SJSA1 (cell line): ENCODE results near the gene SLC12A8. TPM values are rescaled to one million over a fixed set of nuclear protein-coding genes. Genes with fewer than 3 reads are reported as not detected.

Source experiments
- DNase-seq, 2 experiments: peaks; one replicate each; pipeline ENCODE4 v3.0.0-alpha.2; 2015 to 2020; ENCODE audit warnings: low spot score in 2 of 2, low read depth in 1 of 2
- H3K27ac ChIP-seq: fragments of 250-450 bp; sonication (Bioruptor Pico); 2 replicates; pipeline ENCODE4 v1.5.1; 2020; ENCODE audit warnings: mild to moderate bottlenecking, moderate library complexity
- H3K27me3 ChIP-seq: fragments of 250-450 bp; sonication (Bioruptor Pico); replicated peaks from 2 replicates; pipeline ENCODE4 v1.5.1; 2020; ENCODE audit warnings: mild to moderate bottlenecking, moderate library complexity
- H3K36me3 ChIP-seq: fragments of 250-450 bp; sonication (Bioruptor Pico); 2 replicates; pipeline ENCODE4 v1.5.1; 2020; ENCODE audit warnings: mild to moderate bottlenecking
- H3K4me1 ChIP-seq: fragments of 250-450 bp; sonication (Bioruptor Pico); replicated peaks from 2 replicates; pipeline ENCODE4 v1.6.1; 2021; ENCODE audit warnings: mild to moderate bottlenecking
- H3K4me3 ChIP-seq: fragments of 250-450 bp; sonication (Bioruptor Pico); 2 replicates; pipeline ENCODE4 v1.5.1; 2020; ENCODE audit warnings: mild to moderate bottlenecking
- H3K9me3 ChIP-seq: fragments of 250-450 bp; sonication (Bioruptor Pico); replicated peaks from 2 replicates; pipeline ENCODE4 v1.5.1; 2020; ENCODE audit warnings: mild to moderate bottlenecking
- total RNA-seq: library from RNA; depleted of rRNA; stranded (reverse); fragments of >200 nt; shearing (Covaris generic); gene quantifications from 2 replicates; pipeline ENCODE4 v1.2.3, GENCODE V29; 2014; rRNA removed

The SLC12A8 gene
- total RNA-seq, 1 experiment from 2014 or later: 6.3 TPM

DNA sequence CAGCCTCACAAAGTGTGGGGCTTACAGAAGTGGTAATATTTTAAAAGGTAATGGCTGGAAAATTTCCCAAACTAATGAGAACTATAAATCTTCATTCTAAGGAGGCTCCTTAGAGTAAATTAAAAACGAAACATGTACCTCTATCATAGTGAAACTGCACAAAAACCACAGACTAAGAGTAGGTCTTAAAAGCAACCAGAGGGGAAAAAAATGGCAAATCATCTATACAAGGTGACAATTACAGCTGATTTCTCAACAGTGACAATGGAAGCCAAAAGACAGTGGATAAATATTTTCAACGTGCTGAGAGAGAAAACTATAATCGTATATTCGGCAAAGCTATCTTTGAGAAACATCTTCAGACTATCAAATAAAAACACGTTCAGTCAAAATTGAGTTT lies 177.3 kb downstream of the SLC12A8 start:
- peaks cover 6% of the 10 kb centered on the region for H3K36me3 ChIP-seq
- no peak overlapping the region for H3K4me3 ChIP-seq
- H3K27me3 ChIP-seq: no peaks in the 10 kb centered on the region
- no peak for DNase-seq
- H3K4me1 ChIP-seq: peaks cover 7% of the 10 kb centered on the region
- peaks cover 4% of the 10 kb centered on the region; the same call in 1 of the 2 replicates for H3K9me3 ChIP-seq
- H3K27ac ChIP-seq: no peak overlapping the region

DNA sequence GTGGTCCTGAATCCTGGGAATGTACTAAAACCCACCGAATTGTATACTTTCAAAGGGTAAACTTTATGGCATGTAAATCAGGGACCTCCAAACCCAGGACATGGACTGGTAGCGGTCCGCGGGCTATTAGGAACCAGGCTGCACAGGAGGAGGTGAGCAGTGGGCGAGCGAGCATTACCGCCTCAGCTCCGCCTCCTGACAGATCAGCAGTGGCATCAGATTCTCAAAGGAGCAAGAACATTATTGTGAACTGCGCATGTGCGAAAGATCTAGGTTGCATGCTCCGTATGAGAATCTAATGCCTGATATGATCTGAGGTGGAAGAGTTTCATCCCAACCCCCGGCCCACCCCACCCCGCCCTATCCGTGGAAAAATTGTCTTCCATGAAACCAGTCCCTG lies 178.9 kb downstream of the SLC12A8 start:
- Histone ChIP-seq H3K4me1 (peaks cover 13% of the 10 kb centered on the region), H3K4me3 (no peak overlapping the region), H3K9me3 (peaks cover 4% of the 10 kb centered on the region; the same call in 1 of the 2 replicates), H3K36me3 (peaks cover 13% of the 10 kb centered on the region), H3K27ac (no peak overlapping the region), H3K27me3 (no peaks in the 10 kb centered on the region)
- DNase-seq: no peak

DNA sequence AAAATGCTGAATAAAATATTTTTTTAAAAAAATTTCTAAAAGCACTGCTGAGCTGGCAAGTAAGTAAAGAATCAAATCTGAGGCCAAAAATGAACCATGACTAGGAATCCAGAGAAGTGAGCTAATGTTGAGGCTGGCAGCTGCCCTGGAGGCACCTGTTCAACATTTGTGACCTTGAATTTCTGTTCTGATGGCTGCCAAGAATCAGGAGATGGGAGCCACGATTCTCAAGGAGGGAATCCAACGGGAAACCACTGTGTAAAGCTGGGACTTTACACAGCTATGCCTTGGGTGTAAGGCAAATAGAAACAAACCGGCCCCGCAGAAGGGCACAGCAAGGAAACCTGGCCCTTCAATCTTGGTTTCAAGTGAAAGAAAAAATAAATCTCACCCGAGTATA lies 179.4 kb downstream of the SLC12A8 start:
- Histone ChIP-seq H3K27ac (no peak overlapping the region), H3K4me3 (no peak overlapping the region), H3K9me3 (peaks cover 4% of the 10 kb centered on the region; the same call in 1 of the 2 replicates), H3K36me3 (peaks cover 18% of the 10 kb centered on the region), H3K4me1 (peaks cover 16% of the 10 kb centered on the region), H3K27me3 (no peaks in the 10 kb centered on the region)
- DNase-seq: no peak

DNA sequence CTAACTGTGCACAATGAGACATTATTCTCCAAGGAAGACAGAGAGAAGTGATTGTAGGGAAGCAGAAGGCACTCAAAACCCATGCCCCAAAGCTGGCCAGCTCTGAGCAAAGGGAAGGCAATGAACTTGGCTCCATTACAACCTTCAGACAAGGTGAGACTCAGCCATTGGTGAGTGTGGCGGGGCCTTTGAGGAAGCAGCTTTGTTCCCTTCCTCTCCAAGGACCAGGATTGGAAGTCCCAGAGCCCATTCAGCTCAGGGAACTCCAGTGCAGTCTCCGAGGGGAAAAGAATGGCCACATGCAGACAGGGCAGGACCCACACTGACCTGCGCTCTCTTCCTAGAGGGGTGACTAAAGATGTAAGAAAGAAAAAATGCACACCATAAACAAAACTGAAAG lies 179.9 kb downstream of the SLC12A8 start:
- DNase-seq: no peak
- Histone ChIP-seq H3K27ac (no peak overlapping the region), H3K27me3 (no peaks in the 10 kb centered on the region)

More for the DNA sequence above, 179.9 kb downstream of the SLC12A8 start:
- H3K4me1 ChIP-seq: peaks cover 16% of the 10 kb centered on the region
- peaks cover 4% of the 10 kb centered on the region; the same call in 1 of the 2 replicates for H3K9me3 ChIP-seq
- H3K4me3 ChIP-seq: no peak overlapping the region
- peaks cover 23% of the 10 kb centered on the region for H3K36me3 ChIP-seq

Other genes with a start within 250 kb of the SLC12A8 start
- gene HEG1, start 156.8 kb downstream of the SLC12A8 start, total RNA-seq: 21.6 and 24.0 TPM in 2 replicates
- gene ZNF148, start 162.6 kb upstream of the SLC12A8 start, total RNA-seq: 17.2 and 25.5 TPM in 2 replicates